GM12878 (cell line): ENCODE measurements around the gene SLC35F3. TPM values are rescaled to one million over a fixed set of nuclear protein-coding genes. Genes with fewer than 3 reads are reported as not detected.

Source experiments
- ATF3 ChIP-seq: IDR thresholded peaks from 2 replicates; pipeline ENCODE4 v1.6.1; 2011; ENCODE audit warnings: low read depth, mild to moderate bottlenecking, low read length, moderate library complexity, borderline replicate concordance; ENCODE audit errors: extremely low read depth
- BCLAF1 ChIP-seq: fragments of 450-650 bp; IDR thresholded peaks from 2 replicates; pipeline ENCODE4 v1.6.1; 2017; ENCODE audit warnings: antibody characterized with exemption, mild to moderate bottlenecking, moderate library complexity
- DPF2 ChIP-seq: fragments of 450-650 bp; IDR thresholded peaks from 2 replicates; pipeline ENCODE4 v1.6.1; 2017; ENCODE audit warnings: mild to moderate bottlenecking
- ETV6 ChIP-seq, 2 experiments: fragments of 450-650 bp in 1 of 2; IDR thresholded peaks in 1 of 2; conservative IDR thresholded peaks in 1 of 2; 2 replicates each; pipeline ENCODE4 v1.6.1; 2014; ENCODE audit warnings: antibody characterized with exemption in 1 of 2, borderline replicate concordance in 1 of 2, low read depth in 1 of 2, mild to moderate bottlenecking in 1 of 2, moderate library complexity in 1 of 2
- EZH2 ChIP-seq: IDR thresholded peaks from 2 replicates; pipeline ENCODE4 v1.6.1; 2012; ENCODE audit warnings: low read depth, mild to moderate bottlenecking, control low read depth, inconsistent platforms, low read length, borderline replicate concordance; ENCODE audit not compliant: control insufficient read depth
- FOXM1 ChIP-seq: IDR thresholded peaks from 2 replicates; pipeline ENCODE4 v1.6.1; 2012; ENCODE audit warnings: low read depth, mild to moderate bottlenecking, inconsistent platforms, low read length, moderate library complexity
- HSF1 ChIP-seq: fragments of 150-350 bp; IDR thresholded peaks from 2 replicates; pipeline ENCODE4 v1.6.1; 2014; ENCODE audit warnings: mild to moderate bottlenecking, low read depth, low read length
- JUNB ChIP-seq: IDR thresholded peaks from 2 replicates; pipeline ENCODE4 v1.6.1; 2016; ENCODE audit warnings: antibody characterized with exemption, mild to moderate bottlenecking
- KAT2A ChIP-seq: conservative IDR thresholded peaks from 2 replicates; pipeline ENCODE4 v1.6.1; 2011; ENCODE audit warnings: low read depth, low read length; ENCODE audit not compliant: control insufficient read depth
- MLLT1 ChIP-seq: fragments of 450-650 bp; IDR thresholded peaks from 2 replicates; pipeline ENCODE4 v1.6.1; 2016; ENCODE audit warnings: mild to moderate bottlenecking
- REST ChIP-seq: IDR thresholded peaks from 2 replicates; pipeline ENCODE4 v1.6.1; 2012; ENCODE audit warnings: mild to moderate bottlenecking, low read depth, low read length
- SMAD5 ChIP-seq: IDR thresholded peaks from 2 replicates; pipeline ENCODE4 v1.6.1; 2016; ENCODE audit warnings: antibody characterized with exemption, low read depth
- STAT3 ChIP-seq: IDR thresholded peaks from 2 replicates; pipeline ENCODE4 v1.6.1; 2011; ENCODE audit warnings: low read depth, low read length, improper control_type of control experiment
- TCF12 ChIP-seq: IDR thresholded peaks from 2 replicates; pipeline ENCODE4 v1.6.1; 2011; ENCODE audit warnings: low read depth, mild to moderate bottlenecking, low read length
- polyA plus RNA-seq, 11 experiments: library from polyadenylated mRNA; depleted of rRNA in 4 of 11; unstranded in 6 of 11; stranded (reverse) in 5 of 11; fragments of >200 nt; fragmentation: Nextera tagmentation in 4 of 11; fragmentation: Illumina TruSeq in 1 of 11; extraction: Ambion mirVana in 4 of 11; extraction: Trizol in 1 of 11; gene quantifications; 1 replicate in 1 of 11; 2 replicates in 10 of 11; pipeline versions ENCODE4 v1.2.1 to v1.2.3, GENCODE V29; 2011 to 2016; ENCODE audit warnings: inconsistent platforms in 2 of 11, missing spikeins in 2 of 11, low read depth in 1 of 11
- total RNA-seq, 4 experiments: library from RNA; depleted of rRNA in 3 of 4; stranded (reverse); fragments of >200 nt in 3 of 4; fragmentation: Illumina TruSeq in 1 of 4; extraction: Trizol in 1 of 4; gene quantifications; 2 replicates each; pipeline versions ENCODE4 v1.2.1 to v1.2.3, GENCODE V29; 2013 to 2021
- TF ChIP-seq, protein P1 (sequence below): IDR thresholded peaks from 2 replicates; pipeline ENCODE4 v1.6.1; 2011; ENCODE audit warnings: borderline replicate concordance, low read depth, mild to moderate bottlenecking, moderate library complexity, low read length; ENCODE audit not compliant: insufficient read depth, poor library complexity, severe bottlenecking
- TF ChIP-seq, protein P2 (sequence below): IDR thresholded peaks from 2 replicates; pipeline ENCODE4 v1.6.1; 2011; ENCODE audit warnings: mild to moderate bottlenecking, low read depth, low read length, moderate library complexity; ENCODE audit not compliant: insufficient replicate concordance

The SLC35F3 gene
- total and polyA plus RNA-seq, 10 of the 15 experiments (the other 5 are each of a cell fraction or from before 2014, with no cell fraction given), result 1.0 to 8.6 (median 5.7) TPM

DNA sequence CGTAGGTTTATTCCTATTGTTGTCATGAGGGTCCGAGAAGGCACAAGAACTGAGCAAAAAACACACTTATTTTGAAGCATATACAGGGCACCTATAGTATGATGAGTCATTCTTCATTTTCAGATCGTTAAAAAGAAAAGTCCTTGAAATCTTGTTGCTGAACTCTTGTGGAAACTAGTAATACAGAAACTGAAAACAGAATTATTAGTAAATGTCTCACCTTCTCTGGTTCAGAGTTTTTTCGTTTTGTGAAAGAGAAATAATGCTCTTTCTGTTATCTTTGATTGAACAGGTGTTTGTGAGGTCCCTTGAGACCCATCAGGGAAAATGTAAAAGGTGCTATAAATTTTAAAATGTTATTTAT is 366.7 kb downstream of the SLC35F3 start (continued):
- TF ChIP-seq, protein P1, sequence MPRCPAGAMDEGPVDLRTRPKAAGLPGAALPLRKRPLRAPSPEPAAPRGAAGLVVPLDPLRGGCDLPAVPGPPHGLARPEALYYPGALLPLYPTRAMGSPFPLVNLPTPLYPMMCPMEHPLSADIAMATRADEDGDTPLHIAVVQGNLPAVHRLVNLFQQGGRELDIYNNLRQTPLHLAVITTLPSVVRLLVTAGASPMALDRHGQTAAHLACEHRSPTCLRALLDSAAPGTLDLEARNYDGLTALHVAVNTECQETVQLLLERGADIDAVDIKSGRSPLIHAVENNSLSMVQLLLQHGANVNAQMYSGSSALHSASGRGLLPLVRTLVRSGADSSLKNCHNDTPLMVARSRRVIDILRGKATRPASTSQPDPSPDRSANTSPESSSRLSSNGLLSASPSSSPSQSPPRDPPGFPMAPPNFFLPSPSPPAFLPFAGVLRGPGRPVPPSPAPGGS, result peak; percentile 44
- TF ChIP-seq STAT3, result peak; percentile 73; the same call in 1 of the 2 replicates
- TF ChIP-seq TCF12, result 0 out of 2 replicates have a peak, but pooled peaks have one; percentile 47
- no peak for TF ChIP-seq HSF1
- no peak for TF ChIP-seq KAT2A
- no peak for TF ChIP-seq REST
- TF ChIP-seq FOXM1, result peak; percentile 89; the same call in 1 of the 2 replicates
- TF ChIP-seq SMAD5, result no peak
- peak; percentile 97 for TF ChIP-seq DPF2
- no peak for TF ChIP-seq BCLAF1
- no peak for TF ChIP-seq EZH2
- peak in 1 of 2 experiments; percentile 62; a peak in 1 of 4 replicates for TF ChIP-seq ETV6 (conservative IDR thresholded peaks at IDR 0.05 in 1 of 2, IDR thresholded peaks at IDR 0.05 in 1 of 2; ENCODE audit: borderline replicate concordance in 1 of 2, low read depth in 1 of 2)
- peak; percentile 98 for TF ChIP-seq JUNB
- no peak for TF ChIP-seq ATF3
- TF ChIP-seq MLLT1, result peak; percentile 32; the same call in 1 of the 2 replicates
- TF ChIP-seq, protein P2, sequence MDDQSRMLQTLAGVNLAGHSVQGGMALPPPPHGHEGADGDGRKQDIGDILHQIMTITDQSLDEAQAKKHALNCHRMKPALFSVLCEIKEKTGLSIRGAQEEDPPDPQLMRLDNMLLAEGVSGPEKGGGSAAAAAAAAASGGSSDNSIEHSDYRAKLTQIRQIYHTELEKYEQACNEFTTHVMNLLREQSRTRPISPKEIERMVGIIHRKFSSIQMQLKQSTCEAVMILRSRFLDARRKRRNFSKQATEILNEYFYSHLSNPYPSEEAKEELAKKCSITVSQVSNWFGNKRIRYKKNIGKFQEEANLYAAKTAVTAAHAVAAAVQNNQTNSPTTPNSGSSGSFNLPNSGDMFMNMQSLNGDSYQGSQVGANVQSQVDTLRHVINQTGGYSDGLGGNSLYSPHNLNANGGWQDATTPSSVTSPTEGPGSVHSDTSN, result no peak
